HepG2 (cell line): ENCODE results near the gene LRBA. TPM values are rescaled to one million over a fixed set of nuclear protein-coding genes. Genes with fewer than 3 reads are reported as not detected.

Source experiments
- ATAC-seq: fragments of 200-7000 bp; cut with Tn5 transposase; 3 replicates; pipeline ENCODE4 v1.9.1; 2020; ENCODE audit warnings: mild to moderate bottlenecking, moderate library complexity
- BruUV-seq: library from RNA; stranded (reverse); fragments of 400-500 nt; replicated peaks from 2 replicates; lab custom pipeline; 2021; lab: Mats Ljungman, UMichigan
- CTCF ChIA-PET: fragments of 300-600 bp; formaldehyde crosslinking; extraction: SDS; loops from one replicate; lab custom pipeline; 2021; ENCODE audit warnings: low total read pairs, inconsistent platforms, low intra/inter-chr PET ratio; lab: Yijun Ruan, JAX
- POLR2A ChIA-PET: fragments of 350-600 bp; sonication (Branson Sonifier 250); formaldehyde crosslinking; loops from one replicate; lab custom pipeline; 2020; ENCODE audit warnings: antibody characterized with exemption, inconsistent platforms; lab: Yijun Ruan, JAX
- DNase-seq: peaks from one replicate; pipeline ENCODE4 v3.0.0-alpha.2; 2015; ENCODE audit warnings: low spot score
- FAIRE-seq: peaks from 3 replicates; lab custom pipeline; 2011; peaks lifted over from hg19 to GRCh38; lab: Jason Lieb, UNC
- H2AFZ ChIP-seq: one replicate; pipeline ENCODE4 v1.6.1; 2011; ENCODE audit warnings: low read length, inconsistent platforms
- H3K27ac ChIP-seq: fragments of 300-600 bp; 3 replicates; pipeline ENCODE4 v1.8.0; 2011; ENCODE audit warnings: mixed run types, mild to moderate bottlenecking, mixed read lengths, low read length, inconsistent platforms; ENCODE audit not compliant: insufficient read depth; ENCODE audit errors: extremely low read length
- H3K27me3 ChIP-seq, 2 experiments: fragments of 200-600 bp in 1 of 2; 2 replicates in 1 of 2; 3 replicates in 1 of 2; pipeline versions ENCODE4 v1.6.0 to v1.8.0; 2011; ENCODE audit warnings: low read length in 2 of 2, mild to moderate bottlenecking in 2 of 2, moderate library complexity in 2 of 2, inconsistent platforms in 1 of 2; ENCODE audit not compliant: insufficient read depth in 2 of 2, control insufficient read depth in 1 of 2
- H3K36me3 ChIP-seq, 2 experiments: fragments of 200-600 bp in 1 of 2; replicated peaks in 1 of 2; 2 replicates in 1 of 2; 3 replicates in 1 of 2; pipeline versions ENCODE4 v1.5.1 to v1.8.0; 2011; ENCODE audit warnings: low read length in 2 of 2, inconsistent platforms in 1 of 2; ENCODE audit not compliant: insufficient read depth in 2 of 2, control insufficient read depth in 1 of 2
- H3K4me1 ChIP-seq: 2 replicates; pipeline ENCODE4 v1.5.1; 2012; ENCODE audit warnings: low read length, inconsistent platforms; ENCODE audit not compliant: insufficient read depth
- H3K4me2 ChIP-seq: 2 replicates; pipeline ENCODE4 v1.6.0; 2011; ENCODE audit warnings: low read depth, low read length, inconsistent platforms
- H3K4me3 ChIP-seq, 3 experiments: fragments of 200-600 bp in 1 of 3; sonication (generic), shearing (Covaris generic) in 1 of 3; replicated peaks in 1 of 3; 2 replicates each; pipeline ENCODE4 v1.5.1; 2011 to 2016; ENCODE audit warnings: low read length in 3 of 3, inconsistent platforms in 2 of 3, low read depth in 2 of 3, mild to moderate bottlenecking in 2 of 3, control low read depth in 1 of 3, mixed read lengths in 1 of 3; ENCODE audit not compliant: insufficient read depth in 1 of 3
- H3K79me2 ChIP-seq: one replicate; pipeline ENCODE4 v1.6.1; 2011; ENCODE audit warnings: low read length, inconsistent platforms; ENCODE audit not compliant: insufficient read depth
- H3K9ac ChIP-seq: 2 replicates; pipeline ENCODE4 v1.6.0; 2011; ENCODE audit warnings: mild to moderate bottlenecking, low read depth, low read length, inconsistent platforms; ENCODE audit not compliant: insufficient read depth
- H3K9me3 ChIP-seq: 2 replicates; pipeline ENCODE4 v1.5.1; 2012; ENCODE audit warnings: mild to moderate bottlenecking, low read length
- H4K20me1 ChIP-seq: 2 replicates; pipeline ENCODE4 v1.6.0; 2011; ENCODE audit warnings: inconsistent platforms, mild to moderate bottlenecking, low read length, moderate library complexity; ENCODE audit not compliant: insufficient read depth
- ATAD3A ChIP-seq: sonication (generic); formaldehyde crosslinking; IDR thresholded peaks from 2 replicates; pipeline ENCODE4 v1.4.0; 2020; ENCODE audit warnings: missing genetic modification reagents
- PHB2 ChIP-seq: fragments of 450-650 bp; IDR thresholded peaks from 2 replicates; pipeline ENCODE4 v1.6.1; 2018; ENCODE audit not compliant: partially characterized antibody
- STAG1 ChIP-seq: sonication (generic); formaldehyde crosslinking; IDR thresholded peaks from 2 replicates; pipeline ENCODE4 v1.4.0; 2020; ENCODE audit warnings: missing genetic modification reagents
- ZNF121 ChIP-seq: sonication (generic); formaldehyde crosslinking; IDR thresholded peaks from 2 replicates; pipeline ENCODE4 v1.5.0; 2020; ENCODE audit warnings: mild to moderate bottlenecking, missing genetic modification reagents
- ZNF24 ChIP-seq: fragments of 450-650 bp; IDR thresholded peaks from 2 replicates; pipeline ENCODE4 v1.6.1; 2017; ENCODE audit warnings: antibody characterized with exemption, mild to moderate bottlenecking
- ZNF432 ChIP-seq: sonication (generic); formaldehyde crosslinking; IDR thresholded peaks from 2 replicates; pipeline ENCODE4 v1.5.0; 2020; ENCODE audit warnings: missing genetic modification reagents, mild to moderate bottlenecking, borderline replicate concordance
- ZNF709 ChIP-seq: sonication (generic); formaldehyde crosslinking; IDR thresholded peaks from 2 replicates; pipeline ENCODE4 v1.5.0; 2020; ENCODE audit warnings: mild to moderate bottlenecking, missing genetic modification reagents
- WGBS: methylation state at CpG from one replicate; pipeline ENCODE4 v1.1.6; 2017; ENCODE audit warnings: low lambda C conversion rate; 5-methylcytosine and 5-hydroxymethylcytosine counted together
- in situ Hi-C: cut with HindIII; loops from 2 replicates; pipeline ENCODE4 v1.10.0; 2017; ENCODE audit warnings: low pct_unique_long_range_greater_than_20kb; ENCODE audit not compliant: extremely low pct_ligation_motif_present
- intact Hi-C: fragments of 100-400 bp; cut with micrococcal nuclease; formaldehyde crosslinking; loops from one replicate; pipeline ENCODE4 v1.10.0; 2022; ENCODE audit not compliant: unreplicated experiment
- polyA plus RNA-seq, 8 experiments: library from polyadenylated mRNA; depleted of rRNA in 3 of 8; stranded (reverse) in 7 of 8; unstranded in 1 of 8; fragments of >200 nt; fragmentation: Illumina TruSeq in 4 of 8; extraction: Trizol in 4 of 8; gene quantifications; 2 replicates each; pipeline versions ENCODE4 v1.2.1 to v1.2.3, GENCODE V29; 2011 to 2016; ENCODE audit warnings: low read depth in 4 of 8, missing spikeins in 1 of 8, mixed read lengths in 1 of 8; ENCODE audit not compliant: insufficient read depth in 1 of 8
- total RNA-seq, 5 experiments: library from RNA; depleted of rRNA; stranded (reverse); fragments of >200 nt; fragmentation: Illumina TruSeq; extraction: Trizol; gene quantifications; 2 replicates each; pipeline ENCODE4 v1.2.3, GENCODE V29; 2016; ENCODE audit warnings: low read depth in 1 of 5
- TF ChIP-seq, protein P1 (sequence below): sonication (generic); formaldehyde crosslinking; IDR thresholded peaks from 2 replicates; pipeline ENCODE4 v1.4.0; 2020; ENCODE audit warnings: missing genetic modification reagents
- TF ChIP-seq, protein P2 (sequence below): sonication (generic); formaldehyde crosslinking; IDR thresholded peaks from 2 replicates; pipeline ENCODE4 v1.4.0; 2020; ENCODE audit warnings: missing genetic modification reagents
- TF ChIP-seq, protein P3 (sequence below): sonication (generic); formaldehyde crosslinking; IDR thresholded peaks from 2 replicates; pipeline ENCODE4 v1.8.0; 2022; ENCODE audit warnings: mild to moderate bottlenecking, missing genetic modification reagents, moderate library complexity
- TF ChIP-seq, protein P4 (sequence below): sonication (generic); formaldehyde crosslinking; IDR thresholded peaks from 2 replicates; pipeline ENCODE4 v1.4.0; 2020; ENCODE audit warnings: mild to moderate bottlenecking, low read depth, missing genetic modification reagents
- TF ChIP-seq, protein P5 (sequence below): sonication (generic); formaldehyde crosslinking; IDR thresholded peaks from 2 replicates; pipeline ENCODE4 v1.8.0; 2022; ENCODE audit warnings: mild to moderate bottlenecking, missing genetic modification reagents; ENCODE audit not compliant: insufficient replicate concordance
- TF ChIP-seq, protein P6 (sequence below): sonication (generic); formaldehyde crosslinking; IDR thresholded peaks from 2 replicates; pipeline ENCODE4 v1.8.1; 2022; ENCODE audit warnings: low read depth, mild to moderate bottlenecking, missing genetic modification reagents

LRBA gene
- total and polyA plus RNA-seq, 2 of the 13 experiments (the other 11 are each of a cell fraction or from before 2014, with no cell fraction given) = 21.0 to 37.2 TPM

DNA sequence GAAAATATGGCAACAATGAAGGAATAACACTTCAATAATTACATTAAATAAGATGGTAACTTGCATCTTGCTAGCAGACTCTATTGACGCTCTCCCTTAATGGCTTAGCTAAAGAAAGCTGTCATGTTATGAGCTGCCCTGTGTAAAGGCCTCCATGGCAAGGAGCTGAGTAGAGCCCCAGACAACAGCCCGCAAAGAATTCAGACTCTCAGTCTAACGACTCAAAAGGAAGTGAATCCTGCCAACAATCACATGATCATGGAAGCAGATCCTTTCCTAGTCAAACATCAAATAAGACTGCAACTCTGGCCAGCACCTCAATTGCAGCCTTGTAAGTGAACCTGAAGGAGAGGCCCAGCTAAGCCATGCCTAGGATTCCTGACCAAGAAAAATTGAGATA, 275.5 kb downstream of the LRBA start:
- Histone ChIP-seq H3K9me3 (no peaks in the 10 kb centered on the region), H3K27ac (no peak overlapping the region), H3K4me3 (no peak overlapping the region), H3K79me2 (no peaks in the 10 kb centered on the region), H3K4me2 (no peak overlapping the region), H2AFZ (no peak overlapping the region), H4K20me1 (no peaks in the 10 kb centered on the region), H3K9ac (no peak overlapping the region), H3K4me1 (no peaks in the 10 kb centered on the region), H3K36me3 (no peaks in the 10 kb centered on the region), H3K27me3 (no peaks in the 10 kb centered on the region)
- POLR2A ChIA-PET = no interaction called here
- ATAC-seq = no peak
- DNase-seq = no peak
- no peak for FAIRE-seq
- in situ Hi-C loops (no loop called here), intact Hi-C loops (no loop called here)
- CTCF ChIA-PET = no interaction called here
- WGBS = 94% methylated on average over 3 of the region's 3 CpGs
- TF ChIP-seq ZNF24 (no peak), STAG1 (no peak), ZNF432 (CRISPR knock-in tag) (no peak), PHB2 (no peak), ZNF121 (CRISPR knock-in tag) (no peak), ZNF709 (no peak), ATAD3A (CRISPR knock-in tag) (no peak)
- TF ChIP-seq, protein P1, sequence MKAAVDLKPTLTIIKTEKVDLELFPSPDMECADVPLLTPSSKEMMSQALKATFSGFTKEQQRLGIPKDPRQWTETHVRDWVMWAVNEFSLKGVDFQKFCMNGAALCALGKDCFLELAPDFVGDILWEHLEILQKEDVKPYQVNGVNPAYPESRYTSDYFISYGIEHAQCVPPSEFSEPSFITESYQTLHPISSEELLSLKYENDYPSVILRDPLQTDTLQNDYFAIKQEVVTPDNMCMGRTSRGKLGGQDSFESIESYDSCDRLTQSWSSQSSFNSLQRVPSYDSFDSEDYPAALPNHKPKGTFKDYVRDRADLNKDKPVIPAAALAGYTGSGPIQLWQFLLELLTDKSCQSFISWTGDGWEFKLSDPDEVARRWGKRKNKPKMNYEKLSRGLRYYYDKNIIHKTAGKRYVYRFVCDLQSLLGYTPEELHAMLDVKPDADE = no peak
- TF ChIP-seq, protein P2, sequence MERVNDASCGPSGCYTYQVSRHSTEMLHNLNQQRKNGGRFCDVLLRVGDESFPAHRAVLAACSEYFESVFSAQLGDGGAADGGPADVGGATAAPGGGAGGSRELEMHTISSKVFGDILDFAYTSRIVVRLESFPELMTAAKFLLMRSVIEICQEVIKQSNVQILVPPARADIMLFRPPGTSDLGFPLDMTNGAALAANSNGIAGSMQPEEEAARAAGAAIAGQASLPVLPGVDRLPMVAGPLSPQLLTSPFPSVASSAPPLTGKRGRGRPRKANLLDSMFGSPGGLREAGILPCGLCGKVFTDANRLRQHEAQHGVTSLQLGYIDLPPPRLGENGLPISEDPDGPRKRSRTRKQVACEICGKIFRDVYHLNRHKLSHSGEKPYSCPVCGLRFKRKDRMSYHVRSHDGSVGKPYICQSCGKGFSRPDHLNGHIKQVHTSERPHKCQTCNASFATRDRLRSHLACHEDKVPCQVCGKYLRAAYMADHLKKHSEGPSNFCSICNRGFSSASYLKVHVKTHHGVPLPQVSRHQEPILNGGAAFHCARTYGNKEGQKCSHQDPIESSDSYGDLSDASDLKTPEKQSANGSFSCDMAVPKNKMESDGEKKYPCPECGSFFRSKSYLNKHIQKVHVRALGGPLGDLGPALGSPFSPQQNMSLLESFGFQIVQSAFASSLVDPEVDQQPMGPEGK = no peak
- TF ChIP-seq, protein P3, sequence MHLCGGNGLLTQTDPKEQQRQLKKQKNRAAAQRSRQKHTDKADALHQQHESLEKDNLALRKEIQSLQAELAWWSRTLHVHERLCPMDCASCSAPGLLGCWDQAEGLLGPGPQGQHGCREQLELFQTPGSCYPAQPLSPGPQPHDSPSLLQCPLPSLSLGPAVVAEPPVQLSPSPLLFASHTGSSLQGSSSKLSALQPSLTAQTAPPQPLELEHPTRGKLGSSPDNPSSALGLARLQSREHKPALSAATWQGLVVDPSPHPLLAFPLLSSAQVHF (CRISPR knock-in tag) = no peak
- TF ChIP-seq, protein P4, sequence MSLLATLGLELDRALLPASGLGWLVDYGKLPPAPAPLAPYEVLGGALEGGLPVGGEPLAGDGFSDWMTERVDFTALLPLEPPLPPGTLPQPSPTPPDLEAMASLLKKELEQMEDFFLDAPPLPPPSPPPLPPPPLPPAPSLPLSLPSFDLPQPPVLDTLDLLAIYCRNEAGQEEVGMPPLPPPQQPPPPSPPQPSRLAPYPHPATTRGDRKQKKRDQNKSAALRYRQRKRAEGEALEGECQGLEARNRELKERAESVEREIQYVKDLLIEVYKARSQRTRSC = no peak
- TF ChIP-seq, protein P5, sequence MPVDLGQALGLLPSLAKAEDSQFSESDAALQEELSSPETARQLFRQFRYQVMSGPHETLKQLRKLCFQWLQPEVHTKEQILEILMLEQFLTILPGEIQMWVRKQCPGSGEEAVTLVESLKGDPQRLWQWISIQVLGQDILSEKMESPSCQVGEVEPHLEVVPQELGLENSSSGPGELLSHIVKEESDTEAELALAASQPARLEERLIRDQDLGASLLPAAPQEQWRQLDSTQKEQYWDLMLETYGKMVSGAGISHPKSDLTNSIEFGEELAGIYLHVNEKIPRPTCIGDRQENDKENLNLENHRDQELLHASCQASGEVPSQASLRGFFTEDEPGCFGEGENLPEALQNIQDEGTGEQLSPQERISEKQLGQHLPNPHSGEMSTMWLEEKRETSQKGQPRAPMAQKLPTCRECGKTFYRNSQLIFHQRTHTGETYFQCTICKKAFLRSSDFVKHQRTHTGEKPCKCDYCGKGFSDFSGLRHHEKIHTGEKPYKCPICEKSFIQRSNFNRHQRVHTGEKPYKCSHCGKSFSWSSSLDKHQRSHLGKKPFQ (CRISPR knock-in tag) = no peak
- TF ChIP-seq, protein P6, sequence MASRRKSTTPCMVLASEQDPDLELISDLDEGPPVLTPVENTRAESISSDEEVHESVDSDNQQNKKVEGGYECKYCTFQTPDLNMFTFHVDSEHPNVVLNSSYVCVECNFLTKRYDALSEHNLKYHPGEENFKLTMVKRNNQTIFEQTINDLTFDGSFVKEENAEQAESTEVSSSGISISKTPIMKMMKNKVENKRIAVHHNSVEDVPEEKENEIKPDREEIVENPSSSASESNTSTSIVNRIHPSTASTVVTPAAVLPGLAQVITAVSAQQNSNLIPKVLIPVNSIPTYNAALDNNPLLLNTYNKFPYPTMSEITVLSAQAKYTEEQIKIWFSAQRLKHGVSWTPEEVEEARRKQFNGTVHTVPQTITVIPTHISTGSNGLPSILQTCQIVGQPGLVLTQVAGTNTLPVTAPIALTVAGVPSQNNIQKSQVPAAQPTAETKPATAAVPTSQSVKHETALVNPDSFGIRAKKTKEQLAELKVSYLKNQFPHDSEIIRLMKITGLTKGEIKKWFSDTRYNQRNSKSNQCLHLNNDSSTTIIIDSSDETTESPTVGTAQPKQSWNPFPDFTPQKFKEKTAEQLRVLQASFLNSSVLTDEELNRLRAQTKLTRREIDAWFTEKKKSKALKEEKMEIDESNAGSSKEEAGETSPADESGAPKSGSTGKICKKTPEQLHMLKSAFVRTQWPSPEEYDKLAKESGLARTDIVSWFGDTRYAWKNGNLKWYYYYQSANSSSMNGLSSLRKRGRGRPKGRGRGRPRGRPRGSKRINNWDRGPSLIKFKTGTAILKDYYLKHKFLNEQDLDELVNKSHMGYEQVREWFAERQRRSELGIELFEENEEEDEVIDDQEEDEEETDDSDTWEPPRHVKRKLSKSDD (CRISPR knock-in tag) = no peak
- BruUV-seq = no TSS peak
